GM21515 (cell line): ENCODE results near the gene SLC7A5.
"Not testable (repeated sequence)": the region's sequence is repeated elsewhere in the genome, so short reads cannot be mapped to it uniquely, and the experiment has no call there.

Experiments used
- ATAC-seq: cut with Tn5 transposase; IDR thresholded peaks from one replicate; pipeline ENCODE4 v1.9.1; 2021; ENCODE audit not compliant: unreplicated experiment

The SLC7A5 gene

GRCh38 chr16:87834005-87834667 lies 35.2 kb downstream of the SLC7A5 start:
- no peak for ATAC-seq

DNA sequence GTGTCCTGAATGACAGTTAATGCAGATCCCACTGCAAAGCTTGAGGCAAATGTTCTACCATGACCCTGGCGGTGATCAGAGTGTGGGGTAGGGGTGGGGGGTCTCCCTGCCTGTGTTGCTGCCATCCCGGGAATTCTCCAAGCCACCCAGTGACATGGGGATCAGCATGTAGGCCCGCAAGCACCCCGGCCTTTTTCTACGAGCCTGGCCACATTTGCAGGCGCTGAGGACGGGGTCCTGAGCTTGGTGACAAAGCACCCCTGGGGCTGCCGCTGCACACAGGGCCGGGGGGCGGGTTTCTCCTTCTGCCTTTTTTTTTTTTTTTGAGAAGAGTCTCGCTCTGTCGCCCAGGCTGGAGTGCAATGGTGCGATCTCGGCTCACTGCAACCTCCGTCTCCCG lies 35.8 kb downstream of the SLC7A5 start:
- ATAC-seq = no peak

DNA sequence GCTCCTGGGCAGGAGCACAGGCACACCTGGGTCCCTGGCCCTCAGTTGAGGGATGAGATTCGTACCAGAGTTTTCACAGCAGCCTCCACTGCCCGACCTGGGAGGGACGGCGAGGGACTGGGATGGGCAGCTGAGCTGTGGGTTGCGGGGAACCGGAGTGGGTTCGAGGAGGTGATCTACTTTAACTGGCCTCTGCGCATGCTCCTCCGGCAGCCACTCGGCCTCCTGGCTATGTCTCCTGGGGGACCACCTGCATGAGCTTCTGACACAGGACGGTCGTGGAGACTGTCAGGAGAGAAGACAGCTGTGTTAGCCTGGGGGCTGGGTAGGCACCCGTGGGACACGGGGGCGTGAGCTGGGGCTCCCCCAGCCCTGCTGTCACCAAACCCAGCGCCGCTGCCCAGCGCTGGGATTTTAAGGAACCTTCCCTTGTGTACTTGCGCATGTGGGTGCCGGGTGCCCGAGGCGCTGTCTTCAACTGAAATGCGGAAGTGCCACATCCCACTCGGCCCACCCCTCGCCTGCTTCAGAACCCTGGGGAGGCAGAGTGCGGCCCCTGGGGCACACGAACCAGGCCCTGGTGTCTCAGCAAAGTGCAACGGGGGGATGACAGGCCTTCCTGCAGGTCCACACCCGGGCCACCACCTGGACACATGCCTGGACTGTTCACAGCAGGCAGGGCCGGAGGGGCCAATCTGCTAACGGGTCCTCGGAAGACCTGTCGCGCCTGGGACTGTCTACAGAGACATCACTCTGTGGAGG lies 36.4 kb downstream of the SLC7A5 start:
- no peak for ATAC-seq

DNA sequence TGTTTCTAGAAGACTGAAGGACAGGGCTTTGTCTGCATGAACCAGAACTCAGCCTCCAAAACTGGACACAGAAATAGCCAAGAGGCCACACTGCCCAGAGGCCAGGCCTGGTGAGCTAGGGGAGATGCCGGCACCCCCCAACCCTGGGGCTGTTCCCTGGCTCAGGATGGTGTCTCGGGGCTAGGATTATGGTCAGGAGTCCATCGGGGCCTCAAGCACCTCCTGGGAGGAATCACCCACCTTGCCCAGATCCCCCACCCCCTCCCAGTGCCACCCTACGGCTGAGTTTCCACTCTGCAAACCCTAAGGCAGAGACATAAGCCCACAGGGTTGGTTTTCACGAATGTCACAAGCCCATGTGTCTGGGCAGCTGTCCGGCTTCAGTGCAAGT lies 37.2 kb downstream of the SLC7A5 start:
- ATAC-seq = no peak

DNA sequence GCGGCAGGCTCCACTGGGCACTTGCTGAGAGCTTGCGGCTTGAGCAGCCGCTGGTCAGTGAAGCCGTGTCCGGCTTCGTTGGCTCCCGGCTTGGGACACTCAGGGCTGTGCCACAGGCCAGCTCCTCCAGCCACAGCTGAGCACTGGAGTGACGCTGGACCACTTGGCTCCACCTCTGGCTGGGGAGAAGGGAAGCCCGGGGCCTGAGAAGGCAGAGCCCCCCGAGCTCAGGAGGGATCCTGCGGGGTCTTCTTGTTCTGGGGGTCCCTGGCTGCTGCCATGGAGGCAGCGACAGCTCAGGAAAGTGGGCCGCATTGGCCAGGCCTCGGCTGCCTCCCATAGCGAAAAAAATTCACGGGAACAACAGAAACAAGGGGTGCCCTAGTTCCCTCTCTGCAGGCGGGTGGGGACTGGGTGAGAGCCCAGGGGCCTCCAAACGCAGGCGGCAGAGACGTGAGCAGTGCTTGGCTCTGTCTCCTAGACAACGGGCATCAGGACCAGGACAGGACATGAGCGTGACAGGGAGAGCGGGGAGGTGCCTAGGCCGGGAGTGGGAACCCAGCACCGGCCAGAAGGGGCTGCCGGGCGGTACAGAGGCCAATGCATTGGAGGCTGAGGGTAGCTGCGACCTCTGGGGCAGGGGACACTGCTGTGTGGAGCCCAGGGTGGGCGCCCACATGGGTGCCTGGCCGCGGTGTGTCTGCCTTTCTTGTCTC lies 37.7 kb downstream of the SLC7A5 start:
- no peak for ATAC-seq

DNA sequence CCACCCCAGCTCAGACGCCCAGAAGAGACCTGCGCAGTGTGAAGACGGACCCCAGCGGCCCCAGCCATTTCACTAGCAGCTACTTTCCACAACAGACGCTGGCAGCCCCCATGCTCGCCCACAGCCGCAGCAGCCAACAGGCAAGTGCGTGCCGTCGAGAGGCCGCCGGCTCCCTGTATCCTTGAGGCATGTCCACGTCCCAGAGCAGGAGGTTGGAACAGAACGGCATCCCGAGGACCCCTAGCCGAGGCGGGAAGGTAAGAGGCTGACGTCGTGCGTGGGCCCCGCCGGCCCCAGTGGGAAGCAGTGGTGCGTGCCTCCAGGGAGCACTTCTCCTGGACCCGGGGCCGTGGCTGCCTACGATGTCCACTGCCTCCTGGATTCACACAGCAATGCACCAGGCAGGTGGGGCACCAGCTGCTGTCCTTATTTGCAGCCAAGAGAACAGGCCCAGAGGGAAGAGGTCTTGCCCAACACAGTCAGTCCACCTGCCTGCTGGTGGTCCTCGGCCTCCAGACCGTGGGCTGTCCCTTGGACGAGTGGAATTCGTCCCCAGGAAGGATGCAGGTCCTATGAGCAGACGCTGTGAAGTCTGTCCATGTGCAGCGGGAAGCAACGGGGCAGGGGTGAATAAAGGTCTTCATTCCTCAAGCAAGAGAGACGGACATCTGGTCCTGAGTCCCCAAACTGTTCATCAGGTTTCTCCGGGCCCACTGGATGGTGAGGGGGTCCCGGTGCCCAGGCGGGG lies 38.5 kb downstream of the SLC7A5 start:
- no peak for ATAC-seq

- ATAC-seq = no peak
Measured at GRCh38 chr16:87829988-87830672, 39.2 kb downstream of the SLC7A5 start.

GRCh38 chr16:87829622-87829980 lies 39.7 kb downstream of the SLC7A5 start:
- ATAC-seq = no peak

DNA sequence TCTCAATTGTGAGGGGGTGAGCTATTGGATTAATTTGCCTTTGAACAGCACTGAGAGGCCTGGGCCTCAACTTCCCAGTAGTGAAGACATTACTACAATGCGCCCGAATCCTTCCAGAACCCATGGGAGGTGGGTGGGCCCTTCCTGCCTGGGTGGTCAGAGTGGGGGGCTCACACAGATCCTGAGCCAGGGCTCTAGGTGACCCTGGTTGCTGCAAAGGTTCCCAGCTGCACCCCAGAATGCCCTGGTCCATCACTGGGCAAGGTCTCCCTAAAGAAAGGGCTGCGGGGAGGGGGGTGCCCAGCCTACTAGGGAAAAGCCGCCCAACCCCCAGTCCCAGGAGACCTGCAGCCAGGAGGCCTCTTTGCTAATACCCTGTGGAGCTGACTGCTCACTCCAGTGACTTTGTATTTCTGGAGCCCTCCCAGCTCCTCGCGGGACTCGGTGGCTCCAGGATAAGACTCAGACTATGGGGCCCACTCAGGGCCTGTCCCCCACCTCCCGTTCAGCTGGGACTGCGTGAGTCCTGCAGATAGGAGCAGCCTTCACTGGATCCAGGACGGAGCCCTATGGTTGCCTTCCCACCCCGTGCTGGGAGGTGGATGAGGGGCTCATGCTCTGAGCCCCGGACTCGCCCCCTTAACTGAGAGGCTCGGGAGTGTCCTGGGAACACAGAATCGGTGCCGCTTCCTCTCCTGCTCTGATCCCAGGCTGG lies 40.2 kb downstream of the SLC7A5 start:
- no peak for ATAC-seq

GRCh38 chr16:87828071-87828906 lies 41.0 kb downstream of the SLC7A5 start:
- ATAC-seq = no peak

DNA sequence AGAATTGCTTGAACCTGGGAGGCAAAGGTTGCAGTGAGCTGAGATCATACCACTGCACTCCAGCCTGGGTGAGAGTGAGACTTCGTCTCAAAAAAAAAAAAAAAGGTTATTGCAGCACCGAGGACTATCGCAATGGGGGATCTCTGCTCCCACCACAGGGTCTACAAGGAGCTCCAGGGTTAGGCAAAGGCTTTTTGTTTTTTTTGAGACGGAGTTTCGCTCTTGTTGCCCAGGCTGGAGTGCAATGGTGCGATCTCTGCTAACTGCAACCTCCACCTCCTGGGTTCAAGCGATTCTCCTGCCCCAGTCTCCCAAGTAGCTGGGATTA lies 41.8 kb downstream of the SLC7A5 start:
- ATAC-seq = not testable (repeated sequence)

DNA sequence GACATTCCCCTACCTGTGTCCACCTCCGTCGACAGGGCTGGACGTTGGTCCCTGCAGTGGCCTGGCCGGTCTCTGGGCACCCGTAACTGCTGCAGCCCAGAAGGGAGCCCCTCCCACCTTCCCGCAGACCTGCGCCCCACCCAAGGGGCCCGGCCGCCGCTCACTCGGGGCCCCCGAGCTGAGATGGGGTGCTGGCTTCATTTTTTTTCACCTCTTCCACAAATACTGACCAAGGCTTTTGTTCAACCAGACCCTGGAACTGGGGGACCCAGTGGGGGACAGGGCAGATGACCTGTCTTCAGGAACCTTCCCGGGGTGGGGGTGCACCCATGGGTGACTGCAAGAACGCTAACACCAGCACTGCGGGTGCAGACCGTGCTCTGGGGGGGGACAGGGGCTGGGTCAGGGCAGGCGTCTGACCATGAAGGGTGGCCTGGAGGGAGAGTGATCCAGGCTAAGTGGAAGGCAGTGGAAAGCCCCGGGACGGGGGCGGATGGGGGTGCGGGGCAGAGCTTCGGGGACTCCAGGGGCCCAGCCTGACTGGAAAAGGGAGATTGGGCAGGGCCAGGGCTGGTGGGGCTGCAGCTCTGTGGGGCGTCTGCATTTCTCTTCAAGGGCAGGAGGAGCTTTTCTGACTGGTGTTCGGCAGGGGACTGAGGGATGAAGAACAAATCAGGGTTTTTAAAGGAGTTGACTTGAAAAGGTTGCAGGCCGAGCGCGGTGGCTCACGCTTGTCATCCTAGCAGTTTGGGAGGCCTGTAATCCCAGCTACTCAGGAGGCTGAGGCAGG lies 42.3 kb downstream of the SLC7A5 start:
- ATAC-seq = no peak

GRCh38 chr16:87826407-87826797 lies 42.9 kb downstream of the SLC7A5 start:
- ATAC-seq = not testable (repeated sequence)

- ATAC-seq = not testable (repeated sequence)
Measured at GRCh38 chr16:87825842-87826120, 43.5 kb downstream of the SLC7A5 start.

DNA sequence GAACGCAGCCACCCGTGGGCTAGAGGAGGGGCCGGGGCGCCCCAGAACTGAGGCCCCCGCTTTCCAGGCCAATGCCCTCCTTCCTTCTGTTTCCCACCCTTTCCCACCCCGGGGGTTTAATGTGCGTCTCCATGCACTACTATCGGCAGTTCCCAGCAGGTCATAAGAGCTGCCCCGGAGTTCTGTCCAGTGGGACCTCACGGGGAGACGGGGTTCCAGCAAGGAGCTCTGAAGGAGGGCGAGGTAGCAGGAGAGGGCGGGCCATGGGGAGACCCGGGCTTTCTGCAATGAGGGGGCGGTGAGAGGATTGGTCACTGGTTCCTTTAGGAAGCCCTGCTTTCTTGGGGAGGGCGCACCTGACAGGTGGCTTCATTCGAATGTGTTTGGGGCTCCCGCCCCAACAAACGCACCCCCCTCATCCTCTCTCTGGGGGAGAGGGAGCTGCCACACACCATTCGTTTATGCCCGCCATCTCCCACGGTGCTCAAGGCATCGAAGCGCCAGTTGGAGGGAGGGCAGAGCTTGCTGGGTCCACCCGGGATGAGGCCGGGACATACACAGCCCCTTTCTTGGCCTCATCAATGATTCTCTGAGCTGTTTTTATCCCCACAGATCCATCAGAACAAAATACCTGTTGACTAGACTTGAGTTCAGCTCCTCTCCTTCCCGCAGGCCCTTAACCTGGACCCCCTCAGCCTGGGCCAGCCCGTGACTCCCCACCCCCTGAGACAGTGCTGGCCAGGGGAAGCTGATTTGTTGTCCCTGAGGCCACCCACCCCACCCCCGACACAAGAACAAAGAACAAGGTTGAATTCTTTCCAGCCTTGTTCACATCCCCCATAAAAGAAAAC lies 44.1 kb downstream of the SLC7A5 start:
- no peak for ATAC-seq

- ATAC-seq = no peak
Measured at GRCh38 chr16:87824016-87824990, 45.0 kb downstream of the SLC7A5 start.
